Fibroblast of lung (primary cell): ENCODE data around the gene GPR152. TPM values are rescaled to one million over a fixed set of nuclear protein-coding genes. Genes with fewer than 3 reads are reported as not detected.

Experiments used
- DNase-seq, 2 donors: peaks; one replicate each; pipeline versions ENCODE4 v3.0.0 to v3.0.0-alpha.2; 2010; ENCODE audit warnings: low read depth in 2 of 2
- H2AFZ ChIP-seq: 2 replicates; pipeline ENCODE4 v1.5.1; 2012; ENCODE audit warnings: low read length, control low read depth, inconsistent platforms
- H3K27ac ChIP-seq: 2 replicates; pipeline ENCODE4 v1.5.1; 2011; ENCODE audit warnings: low read length, control low read depth; ENCODE audit not compliant: insufficient read depth
- H3K27me3 ChIP-seq: 2 replicates; pipeline ENCODE4 v1.5.1; 2011; ENCODE audit warnings: mild to moderate bottlenecking, low read length; ENCODE audit not compliant: control insufficient read depth, insufficient read depth
- H3K36me3 ChIP-seq: 2 replicates; pipeline ENCODE4 v1.5.1; 2011; ENCODE audit warnings: low read length; ENCODE audit not compliant: control insufficient read depth, insufficient read depth
- H3K4me1 ChIP-seq: 2 replicates; pipeline ENCODE4 v1.5.1; 2011; ENCODE audit warnings: low read length; ENCODE audit not compliant: control insufficient read depth, insufficient read depth; ENCODE audit errors: extremely low read depth
- H3K4me2 ChIP-seq: 2 replicates; pipeline ENCODE4 v1.5.1; 2011; ENCODE audit warnings: low read length, control low read depth; ENCODE audit not compliant: insufficient read depth; ENCODE audit errors: extremely low read depth
- H3K4me3 ChIP-seq, 4 experiments: fragments of 200-600 bp in 1 of 4; sonication (generic) in 1 of 4; replicated peaks in 1 of 4; 2 replicates each; pipeline ENCODE4 v1.5.1; 2011 to 2016; ENCODE audit warnings: low read length in 4 of 4, low read depth in 3 of 4, mild to moderate bottlenecking in 3 of 4, control low read depth in 2 of 4, inconsistent platforms in 1 of 4, mixed read lengths in 1 of 4; ENCODE audit not compliant: insufficient read depth in 1 of 4; ENCODE audit errors: control extremely low read depth in 1 of 4
- H3K79me2 ChIP-seq: 2 replicates; pipeline ENCODE4 v1.5.1; 2012; ENCODE audit warnings: mild to moderate bottlenecking, low read length, inconsistent platforms; ENCODE audit not compliant: control insufficient read depth, insufficient read depth
- H3K9ac ChIP-seq: 2 replicates; pipeline ENCODE4 v1.5.1; 2011; ENCODE audit warnings: mild to moderate bottlenecking, low read length, control low read depth; ENCODE audit not compliant: insufficient read depth
- H3K9me3 ChIP-seq: 2 replicates; pipeline ENCODE4 v1.5.1; 2012; ENCODE audit warnings: low read depth, low read length; ENCODE audit not compliant: control insufficient read depth, insufficient read depth
- H4K20me1 ChIP-seq: 2 replicates; pipeline ENCODE4 v1.5.1; 2011; ENCODE audit warnings: low read length; ENCODE audit not compliant: control insufficient read depth, insufficient read depth; ENCODE audit errors: extremely low read depth
- CTCF ChIP-seq, 2 donors: IDR thresholded peaks in 1 of 2; conservative IDR thresholded peaks in 1 of 2; 1 replicate in 1 of 2; 2 replicates in 1 of 2; pipeline ENCODE4 v1.5.1; 2011 to 2012; ENCODE audit warnings: low read length in 2 of 2, control low read depth in 1 of 2, inconsistent platforms in 1 of 2, low read depth in 1 of 2, mild to moderate bottlenecking in 1 of 2
- EZH2 ChIP-seq: IDR thresholded peaks from 2 replicates; pipeline ENCODE4 v1.5.1; 2012; ENCODE audit warnings: low read length, control low read depth, mild to moderate bottlenecking; ENCODE audit errors: missing control alignments
- polyA plus RNA-seq, 2 donors: library from polyadenylated mRNA; depleted of rRNA in 1 of 2; stranded (reverse) in 1 of 2; unstranded in 1 of 2; fragments of >200 nt; gene quantifications; 2 replicates each; pipeline ENCODE4 v1.2.1, GENCODE V29; 2011 to 2012; ENCODE audit warnings: missing spikeins in 1 of 2
- total RNA-seq: library from RNA; depleted of rRNA; stranded (reverse); fragments of >200 nt; gene quantifications from 2 replicates; pipeline ENCODE4 v1.2.1, GENCODE V29; 2014

The GPR152 gene
- total and polyA plus RNA-seq, 2 donors (not counting 1 experiment from before 2014, with no cell fraction given) = not detected

DNA sequence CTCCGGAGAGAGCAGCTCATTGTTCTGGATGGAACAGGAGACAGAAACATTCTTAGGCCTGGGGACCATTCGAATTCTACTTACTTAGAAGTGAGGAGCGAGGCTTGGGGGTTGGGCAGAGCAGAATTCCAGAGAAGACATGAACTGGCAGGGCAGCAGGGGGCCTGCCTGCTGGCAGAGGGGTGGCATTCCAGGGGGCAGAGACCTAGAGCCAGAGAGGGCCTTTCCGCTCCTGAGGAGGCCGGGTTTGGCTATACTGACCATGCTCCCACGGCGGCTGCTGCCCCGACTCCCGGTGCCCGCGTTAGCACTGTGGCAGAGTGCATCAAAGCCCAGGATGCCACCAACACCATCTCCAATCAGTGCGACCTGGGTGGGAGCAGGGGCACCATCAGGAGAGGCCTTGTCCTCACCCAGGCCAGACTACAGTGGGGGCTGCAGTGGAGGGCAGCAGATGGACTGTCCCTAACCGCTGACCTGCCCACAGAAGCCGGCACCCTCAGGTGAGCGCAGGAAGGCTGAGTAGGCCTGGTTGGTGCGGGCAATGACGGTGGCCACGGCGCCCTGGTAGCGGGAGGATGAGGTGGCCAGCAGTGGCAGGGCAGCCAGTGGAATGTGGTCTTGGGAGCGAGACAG, 45.2 kb upstream of the GPR152 start:
- H3K27me3 ChIP-seq = no peaks in the 10 kb centered on the region
- H3K4me1 ChIP-seq = no peaks in the 10 kb centered on the region
- peaks cover 5% of the 10 kb centered on the region for H3K36me3 ChIP-seq
- no peak overlapping the region for H3K4me2 ChIP-seq
- H3K9ac ChIP-seq = no peak overlapping the region
- H3K9me3 ChIP-seq = no peaks in the 10 kb centered on the region
- no peaks in the 10 kb centered on the region for H3K79me2 ChIP-seq
- TF ChIP-seq CTCF (conservative IDR thresholded peaks at IDR 0.05 in 1 of 2, IDR thresholded peaks at IDR 0.05 in 1 of 2; ENCODE audit: low read depth in 1 of 2, low read length in 2 of 2) (no peak), EZH2 (no peak)
- H3K27ac ChIP-seq = no peak overlapping the region
- no peak overlapping the region for H3K4me3 ChIP-seq
- DNase-seq = no peak
- H4K20me1 ChIP-seq = no peaks in the 10 kb centered on the region
- H2AFZ ChIP-seq = no peak overlapping the region

GRCh38 chr11:67496113-67496512, 43.6 kb upstream of the GPR152 start:
- Histone ChIP-seq H3K27me3 (no peaks in the 10 kb centered on the region), H3K4me2 (no peak overlapping the region), H3K4me1 (no peaks in the 10 kb centered on the region), H4K20me1 (no peaks in the 10 kb centered on the region), H3K36me3 (peaks cover 5% of the 10 kb centered on the region), H3K4me3 (no peak overlapping the region), H3K9me3 (no peaks in the 10 kb centered on the region), H2AFZ (no peak overlapping the region), H3K79me2 (no peaks in the 10 kb centered on the region), H3K9ac (no peak overlapping the region), H3K27ac (no peak overlapping the region)
- TF ChIP-seq EZH2 (no peak), CTCF (conservative IDR thresholded peaks at IDR 0.05 in 1 of 2, IDR thresholded peaks at IDR 0.05 in 1 of 2; ENCODE audit: low read depth in 1 of 2, low read length in 2 of 2) (no peak)
- no peak for DNase-seq

DNA sequence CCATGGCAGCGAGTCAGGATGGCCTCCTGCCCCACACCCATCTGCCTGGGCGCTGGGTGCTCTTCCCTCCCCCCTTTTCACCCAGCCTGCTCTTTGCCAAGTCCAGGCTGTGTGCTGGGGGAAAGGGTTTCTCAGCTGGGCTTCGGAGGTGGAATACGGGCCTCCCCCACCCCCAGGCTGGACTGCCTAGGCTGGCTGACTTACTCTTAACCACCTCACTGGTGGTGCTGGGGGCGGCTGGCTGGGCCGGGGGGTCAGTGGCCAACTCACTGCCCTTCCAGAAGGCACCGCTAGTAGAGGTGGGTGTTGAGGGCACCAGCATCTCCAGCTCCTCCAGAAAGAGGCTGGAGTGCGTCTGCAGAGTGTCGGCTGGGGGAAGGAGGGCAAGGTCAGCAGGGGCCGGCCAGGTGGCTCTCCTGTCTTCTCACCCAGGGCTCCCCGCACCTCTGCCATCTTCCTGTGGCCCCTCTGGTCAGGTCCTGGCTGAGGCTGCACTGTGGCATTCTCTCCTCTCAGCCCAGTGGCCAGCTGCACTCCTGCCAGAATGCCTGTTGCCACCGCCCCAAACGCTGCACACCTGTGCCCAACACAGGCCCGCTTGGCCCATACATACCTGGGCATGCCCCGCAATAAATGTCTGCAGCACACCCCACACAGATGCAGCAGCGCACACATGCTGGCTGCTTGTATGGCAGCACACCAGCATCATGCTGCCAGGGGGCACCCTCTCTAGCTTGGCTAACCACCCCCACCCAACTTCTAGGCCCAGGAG, 42.9 kb upstream of the GPR152 start:
- TF ChIP-seq EZH2 (no peak), CTCF (conservative IDR thresholded peaks at IDR 0.05 in 1 of 2, IDR thresholded peaks at IDR 0.05 in 1 of 2; ENCODE audit: low read depth in 1 of 2, low read length in 2 of 2) (no peak)
- H3K79me2 ChIP-seq = no peaks in the 10 kb centered on the region
- DNase-seq = no peak
- no peak overlapping the region for H3K4me3 ChIP-seq
- no peaks in the 10 kb centered on the region for H3K4me1 ChIP-seq
- H3K36me3 ChIP-seq = peaks cover 9% of the 10 kb centered on the region
- H2AFZ ChIP-seq = no peak overlapping the region
- no peaks in the 10 kb centered on the region for H3K9me3 ChIP-seq
- no peak overlapping the region for H3K4me2 ChIP-seq
- H4K20me1 ChIP-seq = no peaks in the 10 kb centered on the region
- no peak overlapping the region for H3K9ac ChIP-seq
- H3K27me3 ChIP-seq = no peaks in the 10 kb centered on the region
- H3K27ac ChIP-seq = no peak overlapping the region
